Cardiac septum (tissue), 1 donor: ENCODE data around the gene GALNTL6. TPM values are rescaled to one million over a fixed set of nuclear protein-coding genes. Genes with fewer than 3 reads are reported as not detected.
"Not testable (repeated sequence)": the region's sequence is repeated elsewhere in the genome, so short reads cannot be mapped to it uniquely, and the experiment has no call there.

ENCODE experiments used
- DNase-seq: peaks from one replicate; pipeline ENCODE4 v3.0.0-alpha.2; 2020; ENCODE audit warnings: low spot score
- intact Hi-C: fragments of 100-400 bp; cut with DNase I; formaldehyde crosslinking; loops from one replicate; pipeline ENCODE4 v1.14.0; 2022
- total RNA-seq: library from RNA; stranded (reverse); fragmentation: NEBNext Ultra II Directional; extraction: Animal tissue kit (Norgen Biotek cat#: 25700); gene quantifications from one replicate; pipeline ENCODE4 v1.2.1, GENCODE V29; 2021
- donor health status: DM: no; HTN: no; CAD: no.

Gene GALNTL6
- total RNA-seq, 1 donor from 2014 or later, result not detected

GRCh38 chr4:172927096-172927814 lies 1114.1 kb downstream of the GALNTL6 start:
- intact Hi-C loops, result no loop called here
- no peak for DNase-seq

DNA sequence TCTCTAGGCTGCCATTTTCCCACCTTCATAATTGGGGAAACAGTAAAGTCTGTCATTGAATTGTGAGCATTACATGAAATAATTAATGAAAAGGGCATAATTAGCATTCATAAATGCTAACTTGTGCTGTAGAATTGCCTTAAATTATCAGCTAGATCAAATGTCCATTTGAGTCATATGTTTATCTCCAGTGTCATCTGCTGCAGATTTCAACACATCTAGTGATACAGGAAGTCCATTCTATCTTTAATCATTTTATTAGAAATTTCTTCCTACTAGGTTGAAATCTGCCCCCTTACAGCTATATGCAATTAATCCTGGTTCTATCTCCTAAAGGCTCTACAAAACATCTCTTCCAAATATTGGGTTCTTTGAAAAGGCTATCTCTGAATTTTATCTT lies 1115.1 kb downstream of the GALNTL6 start:
- DNase-seq, result no peak
- intact Hi-C loops, result no loop called here

GRCh38 chr4:172938072-172938829 lies 1125.0 kb downstream of the GALNTL6 start:
- DNase-seq, result no peak
- intact Hi-C loops, result no loop called here

DNA sequence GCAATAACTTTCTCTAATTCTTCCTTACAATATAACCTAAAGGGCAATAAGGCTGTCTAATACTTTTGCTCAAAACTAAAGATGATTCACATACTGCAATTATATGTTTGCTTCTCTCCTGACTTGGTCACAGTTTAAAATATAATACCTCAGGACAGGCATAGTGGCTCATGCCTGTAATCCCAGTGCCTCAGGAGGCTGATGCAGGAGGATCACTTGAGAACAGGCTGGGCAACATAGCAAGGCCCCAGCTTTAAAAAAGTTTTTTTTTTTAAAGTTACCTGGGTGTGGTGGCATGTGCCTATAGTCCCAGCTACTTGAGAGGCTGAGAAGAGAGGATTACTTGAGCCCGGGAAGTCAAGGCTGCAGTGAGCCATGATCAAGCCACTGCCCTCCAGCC lies 1125.7 kb downstream of the GALNTL6 start:
- intact Hi-C loops, result no loop called here
- no peak for DNase-seq

GRCh38 chr4:172942840-172943239 lies 1129.6 kb downstream of the GALNTL6 start:
- DNase-seq, result no peak
- intact Hi-C loops, result no loop called here

DNA sequence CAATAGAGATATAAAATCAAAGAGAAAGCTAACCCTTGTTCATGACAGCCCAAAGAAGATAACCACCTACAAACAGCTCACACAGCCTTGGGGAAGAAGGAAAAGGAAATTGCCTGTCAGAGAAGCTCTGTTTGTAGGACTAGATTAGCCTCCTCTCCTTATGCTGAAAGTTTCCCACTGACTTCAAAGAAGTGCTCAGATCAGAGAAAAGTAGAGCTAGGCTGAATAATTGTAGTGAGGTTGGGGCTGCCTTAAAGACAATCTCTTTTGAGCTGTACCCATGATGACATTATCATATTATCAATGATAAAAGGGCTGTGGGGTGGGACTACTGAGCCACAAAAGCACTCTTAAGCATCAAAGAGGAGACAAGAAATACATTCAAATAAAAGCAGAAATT lies 1132.4 kb downstream of the GALNTL6 start:
- no peak for DNase-seq
- intact Hi-C loops, result no loop called here

- DNase-seq, result no peak
- intact Hi-C loops, result no loop called here
Observed at GRCh38 chr4:172946503-172946902, 1133.3 kb downstream of the GALNTL6 start.

DNA sequence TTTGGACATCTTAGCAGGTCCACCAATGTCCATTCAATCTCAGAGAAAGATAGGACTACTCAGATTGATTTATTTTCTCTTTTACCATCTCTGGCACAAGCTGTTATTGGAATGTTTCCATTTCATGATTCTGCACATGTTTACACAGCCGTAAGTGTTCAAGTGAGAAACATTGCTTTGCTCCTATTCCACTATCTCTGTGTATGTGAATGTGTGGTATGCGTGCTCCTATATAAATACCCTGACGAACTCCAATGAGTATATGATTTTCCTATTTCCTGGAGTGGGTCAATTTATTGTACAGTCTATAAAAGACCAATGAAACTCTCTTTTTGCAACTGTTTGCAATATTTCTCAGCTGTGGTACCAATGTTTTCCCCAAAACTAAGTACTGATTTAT lies 1134.4 kb downstream of the GALNTL6 start:
- no peak for DNase-seq

GRCh38 chr4:172950990-172951389 lies 1137.8 kb downstream of the GALNTL6 start:
- no peak for DNase-seq
- intact Hi-C loops, result no loop called here

More for the DNA sequence above, 1134.4 kb downstream of the GALNTL6 start:
- intact Hi-C loops, result no loop called here

- no peak for DNase-seq
- intact Hi-C loops, result no loop called here
Observed at GRCh38 chr4:172951679-172952451, 1138.7 kb downstream of the GALNTL6 start.

- intact Hi-C loops, result no loop called here
- no peak for DNase-seq
Observed at GRCh38 chr4:172953896-172954568, 1140.8 kb downstream of the GALNTL6 start.

GRCh38 chr4:172956340-172956739 lies 1143.1 kb downstream of the GALNTL6 start:
- DNase-seq, intact Hi-C loops: not testable (repeated sequence)

GRCh38 chr4:172957216-172957615 lies 1144.0 kb downstream of the GALNTL6 start:
- DNase-seq, result no peak
- intact Hi-C loops, result no loop called here

DNA sequence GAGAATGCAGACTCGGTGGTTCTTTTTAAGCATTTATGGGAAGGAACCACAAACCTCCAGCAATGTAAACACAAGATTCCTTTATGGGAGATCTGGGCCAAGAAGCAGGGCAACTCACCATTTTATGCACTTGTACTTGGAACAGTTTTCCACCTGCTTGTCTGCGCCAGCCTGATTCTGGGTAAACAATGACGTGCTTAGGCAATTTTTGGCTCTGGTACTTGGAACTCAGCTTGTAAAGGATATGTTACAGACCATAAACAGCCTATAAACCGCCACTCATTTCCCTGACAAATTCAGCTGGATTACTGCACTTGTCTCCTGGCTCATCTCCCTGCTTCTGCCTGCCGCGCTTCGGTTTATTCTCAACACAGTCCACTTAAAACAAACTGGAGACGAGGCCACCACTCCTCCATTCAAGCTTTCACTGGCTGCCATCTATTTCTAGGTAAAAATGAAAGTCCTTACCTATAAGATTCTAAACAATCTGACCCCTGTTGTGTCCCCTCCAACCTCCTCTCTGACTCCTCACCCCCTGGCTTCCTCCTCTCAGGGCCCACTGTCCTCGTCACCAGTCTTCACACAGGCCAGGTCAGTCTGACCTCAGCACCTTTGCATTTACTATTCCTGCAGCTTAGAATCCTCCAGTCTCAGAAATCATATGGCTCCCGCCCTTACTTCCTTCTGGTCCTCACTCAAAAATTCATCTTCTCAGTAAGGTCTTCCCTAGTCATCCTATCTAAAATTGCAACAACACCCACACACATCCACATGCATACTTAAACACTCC lies 1149.6 kb downstream of the GALNTL6 start:
- DNase-seq, result no peak
- intact Hi-C loops, result no loop called here

DNA sequence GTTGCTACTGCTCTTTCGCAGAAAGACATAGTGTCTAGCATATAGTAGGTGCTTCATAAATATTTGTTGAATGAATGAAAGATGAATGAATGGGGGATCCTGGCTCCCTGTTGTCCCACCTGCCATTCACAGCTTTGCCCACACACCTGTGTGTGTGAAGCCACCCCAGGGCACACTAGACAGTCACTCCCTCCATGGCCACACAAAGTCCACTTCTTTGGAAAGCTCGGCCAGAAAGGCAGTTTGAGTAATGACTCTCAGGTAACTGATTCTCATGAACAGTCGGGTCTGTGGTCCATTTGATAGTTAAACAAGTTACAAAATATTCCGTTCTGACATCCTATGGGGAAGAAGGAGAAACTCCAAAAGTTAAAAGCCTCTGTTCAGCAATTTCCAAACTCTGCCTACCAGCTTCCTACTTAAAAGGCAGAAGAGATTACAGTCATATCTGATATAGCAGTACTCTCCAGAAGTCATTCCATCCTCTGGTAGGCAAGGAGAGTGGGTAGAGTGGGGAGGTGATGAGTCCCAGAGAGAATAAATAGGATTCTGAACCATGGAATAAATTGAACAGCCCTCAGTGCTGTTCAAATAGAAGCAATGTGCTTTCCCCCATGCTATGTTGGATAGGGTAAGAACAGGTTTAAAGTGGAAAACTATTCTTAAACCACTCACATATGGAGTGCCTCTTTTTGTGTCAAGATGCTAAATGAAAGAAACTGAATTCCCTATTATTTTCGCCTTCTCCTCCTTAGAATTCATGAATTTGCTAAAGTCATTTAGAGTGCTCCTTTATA lies 1150.5 kb downstream of the GALNTL6 start:
- intact Hi-C loops, result no loop called here
- no peak for DNase-seq

DNA sequence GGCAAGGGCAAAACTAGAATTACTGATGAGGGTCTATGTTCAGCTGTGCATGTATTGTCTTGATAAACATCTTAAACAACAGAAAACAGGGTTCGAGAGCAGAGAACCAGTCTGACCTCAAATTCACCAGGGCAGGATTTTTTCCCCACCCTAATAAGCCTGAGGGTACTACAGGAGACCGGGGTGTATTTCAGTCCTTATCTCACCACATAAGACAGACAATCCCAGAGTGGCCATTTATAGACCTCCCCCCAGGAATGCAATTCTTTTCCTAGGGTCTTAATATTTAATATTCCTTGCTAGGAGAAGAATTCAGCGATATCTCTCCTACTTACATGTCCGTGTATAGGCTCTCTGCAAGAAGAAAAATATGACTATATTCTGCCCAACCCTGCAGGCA lies 1157.0 kb downstream of the GALNTL6 start:
- DNase-seq, intact Hi-C loops: not testable (repeated sequence)

DNA sequence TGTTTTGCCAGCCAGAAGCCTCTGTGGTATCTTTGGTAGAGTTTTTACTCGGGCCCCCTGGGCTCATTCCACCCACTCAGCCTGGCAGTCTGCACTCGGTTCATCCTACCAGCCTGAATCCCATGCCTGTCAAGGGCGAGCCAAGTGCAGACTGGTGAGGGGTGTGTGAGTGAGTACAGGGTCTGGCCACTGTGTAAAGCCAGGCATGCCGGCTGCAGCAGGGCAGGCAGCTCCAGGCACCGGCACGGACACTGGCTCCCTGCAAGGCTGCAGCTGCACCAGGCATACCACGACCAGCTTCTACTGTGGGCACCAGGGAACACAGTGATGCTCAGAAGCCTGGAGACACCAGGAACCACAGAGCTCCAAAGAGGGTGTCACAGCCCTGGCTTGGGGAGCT lies 1161.4 kb downstream of the GALNTL6 start:
- no peak for DNase-seq
- intact Hi-C loops, result no loop called here

GRCh38 chr4:172975651-172976229 lies 1162.5 kb downstream of the GALNTL6 start:
- DNase-seq, result no peak
- intact Hi-C loops, result no loop called here
